Retinal pigment epithelial cell (primary cell): ENCODE data around the gene AUNIP.

Experiments
- DNase-seq: peaks from one replicate; pipeline ENCODE4 v3.0.0-alpha.2; 2010; ENCODE audit warnings: low read depth
- H3K4me3 ChIP-seq: 2 replicates; pipeline ENCODE4 v1.5.1; 2011; ENCODE audit warnings: mild to moderate bottlenecking, low read length, control low read depth, moderate library complexity
- TF ChIP-seq, protein P1 (sequence below): conservative IDR thresholded peaks from 2 replicates; pipeline ENCODE4 v1.5.1; 2011; ENCODE audit warnings: low read depth, low read length, control low read depth, inconsistent platforms

Gene AUNIP

GRCh38 chr1:25866288-25866687 lies 7.0 kb upstream of the AUNIP start:
- no peak for DNase-seq
- TF ChIP-seq, protein P1, sequence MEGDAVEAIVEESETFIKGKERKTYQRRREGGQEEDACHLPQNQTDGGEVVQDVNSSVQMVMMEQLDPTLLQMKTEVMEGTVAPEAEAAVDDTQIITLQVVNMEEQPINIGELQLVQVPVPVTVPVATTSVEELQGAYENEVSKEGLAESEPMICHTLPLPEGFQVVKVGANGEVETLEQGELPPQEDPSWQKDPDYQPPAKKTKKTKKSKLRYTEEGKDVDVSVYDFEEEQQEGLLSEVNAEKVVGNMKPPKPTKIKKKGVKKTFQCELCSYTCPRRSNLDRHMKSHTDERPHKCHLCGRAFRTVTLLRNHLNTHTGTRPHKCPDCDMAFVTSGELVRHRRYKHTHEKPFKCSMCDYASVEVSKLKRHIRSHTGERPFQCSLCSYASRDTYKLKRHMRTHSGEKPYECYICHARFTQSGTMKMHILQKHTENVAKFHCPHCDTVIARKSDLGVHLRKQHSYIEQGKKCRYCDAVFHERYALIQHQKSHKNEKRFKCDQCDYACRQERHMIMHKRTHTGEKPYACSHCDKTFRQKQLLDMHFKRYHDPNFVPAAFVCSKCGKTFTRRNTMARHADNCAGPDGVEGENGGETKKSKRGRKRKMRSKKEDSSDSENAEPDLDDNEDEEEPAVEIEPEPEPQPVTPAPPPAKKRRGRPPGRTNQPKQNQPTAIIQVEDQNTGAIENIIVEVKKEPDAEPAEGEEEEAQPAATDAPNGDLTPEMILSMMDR: no peak
- no peak overlapping the region for H3K4me3 ChIP-seq

DNA sequence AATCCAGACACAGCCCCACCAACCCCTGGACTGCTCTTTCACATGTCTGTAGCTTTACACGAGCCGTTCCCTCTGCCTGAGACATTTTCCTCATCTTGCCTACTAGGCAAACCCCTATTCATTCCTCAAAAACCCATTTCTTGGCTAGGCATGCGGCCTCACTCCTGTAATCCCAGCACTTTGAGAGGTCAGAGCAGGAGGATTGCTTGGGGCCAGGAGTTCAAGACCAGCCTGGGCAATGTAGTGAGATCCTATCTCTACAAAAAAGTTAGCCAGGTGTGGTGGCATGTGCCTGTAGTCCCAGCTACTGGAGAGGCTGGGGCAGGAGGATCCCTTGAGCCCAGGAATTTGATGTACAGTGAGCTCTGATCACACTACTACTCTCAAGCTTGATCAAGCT lies 5.2 kb upstream of the AUNIP start:
- TF ChIP-seq, protein P1: no peak
- H3K4me3 ChIP-seq: no peak overlapping the region
- DNase-seq: no peak

DNA sequence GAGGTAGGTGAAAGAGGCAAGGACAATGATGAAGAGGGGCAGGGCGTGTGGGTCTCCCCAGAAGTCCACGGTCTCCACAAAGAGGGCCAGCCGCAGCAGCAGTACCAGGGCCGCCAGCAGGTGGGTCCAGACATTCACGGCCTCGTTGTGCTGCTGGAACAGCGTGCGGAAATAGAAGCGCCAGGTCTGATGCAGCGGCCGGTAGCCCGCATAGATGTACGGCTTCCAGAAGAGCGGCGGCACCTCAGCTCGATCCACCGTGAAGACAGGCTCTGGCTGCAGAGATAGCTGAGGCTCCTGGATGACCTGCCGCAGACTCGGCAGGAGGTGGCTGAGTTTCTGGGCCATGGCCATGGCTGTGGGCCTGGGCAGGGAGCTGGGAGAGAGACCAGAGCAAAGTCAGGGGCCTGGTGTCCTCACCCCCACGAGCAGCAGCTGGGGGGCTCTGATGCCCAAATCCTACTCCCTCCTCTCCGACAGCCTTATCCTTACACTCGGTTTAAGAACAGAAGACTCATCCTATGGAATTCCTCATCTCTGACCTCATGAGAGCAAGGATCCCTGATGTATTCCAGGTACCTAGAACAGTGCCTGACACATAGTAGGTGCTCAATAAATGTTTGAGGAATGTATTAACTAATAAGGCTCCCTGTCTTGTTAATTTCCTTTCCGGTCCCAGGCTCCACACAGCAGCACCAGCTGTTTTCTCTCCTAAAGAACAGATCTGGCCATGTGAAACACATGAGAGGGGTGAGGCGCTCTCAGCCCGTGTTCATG lies 4.4 kb upstream of the AUNIP start:
- DNase-seq: no peak
- no peak overlapping the region for H3K4me3 ChIP-seq
- TF ChIP-seq, protein P1: no peak

GRCh38 chr1:25862785-25863485 lies 3.7 kb upstream of the AUNIP start:
- TF ChIP-seq, protein P1: no peak
- DNase-seq: no peak
- no peak overlapping the region for H3K4me3 ChIP-seq

DNA sequence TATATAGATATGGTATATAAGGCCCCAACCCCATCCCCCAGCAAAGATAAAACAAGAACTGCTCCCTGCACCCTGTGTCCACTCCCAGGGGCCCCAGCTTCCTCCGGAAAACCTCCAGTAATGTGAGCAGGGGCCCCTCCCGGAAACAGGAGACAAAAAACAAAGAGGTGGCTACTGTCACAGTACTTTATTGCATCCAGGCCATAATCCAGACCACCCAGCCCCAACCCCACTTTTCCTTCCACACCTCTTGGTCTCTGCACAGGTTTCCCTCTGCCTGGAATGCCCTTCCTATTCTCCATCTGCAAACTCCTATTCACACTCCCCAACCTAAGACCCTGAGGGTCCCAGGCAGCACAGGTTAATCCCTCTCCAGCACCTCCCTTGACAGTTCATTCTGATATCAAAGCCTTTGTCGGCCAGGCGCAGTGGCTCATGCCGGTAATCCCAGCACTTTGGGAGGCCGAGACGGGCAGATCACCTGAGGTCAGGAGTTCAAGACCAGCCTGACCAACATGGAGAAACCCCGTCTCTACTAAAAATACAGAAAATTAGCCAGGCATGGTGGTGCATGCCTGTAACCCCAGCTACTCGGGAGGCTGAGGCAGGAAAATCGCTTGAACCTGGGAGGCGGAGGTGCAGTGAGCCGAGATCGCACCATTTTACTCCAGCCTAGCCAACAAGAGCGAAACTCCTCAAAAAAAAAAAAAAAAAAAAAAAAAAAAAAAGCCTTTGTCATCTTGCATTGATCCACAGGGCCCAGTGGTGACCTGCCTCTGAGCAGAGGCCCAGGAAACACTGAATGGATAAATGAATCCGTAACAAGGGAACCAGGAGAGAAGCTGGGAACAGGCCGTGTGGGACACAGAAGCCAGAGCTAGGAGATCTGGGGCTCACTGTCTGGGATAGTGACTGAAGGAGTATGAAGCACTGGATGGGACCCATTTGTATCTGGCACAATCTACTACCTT lies 2.3 kb upstream of the AUNIP start:
- no peak overlapping the region for H3K4me3 ChIP-seq
- TF ChIP-seq, protein P1: no peak
- no peak for DNase-seq

- no peak for DNase-seq
- TF ChIP-seq, protein P1: no peak
- H3K4me3 ChIP-seq: peak overlapping the region; percentile 64
These were observed 763 bp downstream of the AUNIP start for GRCh38 chr1:25858494-25858893.
